ENCODE results near the gene CENPP.

CENPP gene

DNA sequence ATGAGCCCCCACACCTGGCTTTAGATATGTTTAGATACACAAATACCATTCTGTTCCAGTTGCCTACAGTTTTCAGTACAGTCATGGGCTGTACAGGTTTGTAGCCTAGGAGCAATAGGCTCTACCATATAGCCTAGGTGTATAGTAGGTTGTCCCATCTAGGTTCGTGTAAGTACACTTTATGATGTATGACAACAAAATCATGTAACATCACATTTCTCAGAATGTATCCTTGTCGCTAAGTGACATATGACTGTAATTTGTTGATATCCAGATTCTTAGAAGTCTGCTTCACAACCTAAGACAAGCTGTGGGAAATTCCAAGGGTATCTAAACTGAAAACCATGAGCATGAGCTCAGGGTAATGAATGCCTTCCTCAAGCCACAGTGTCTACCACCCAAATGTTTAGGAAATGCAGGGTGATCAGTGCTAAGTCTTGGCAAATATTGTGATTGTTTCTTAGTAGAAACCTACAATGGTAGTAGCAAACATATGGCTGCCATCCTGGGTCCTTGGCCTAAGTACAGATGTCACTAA, 201.6 kb downstream of the CENPP start:
- TF ChIP-seq FOXK2 (IDR thresholded peaks at IDR 0.05) (no peak), ELF4 (IDR thresholded peaks at IDR 0.05) (no peak), HDGF (IDR thresholded peaks at IDR 0.05; ENCODE audit: borderline replicate concordance) (no peak), CTBP1 (IDR thresholded peaks at IDR 0.05; ENCODE audit: borderline replicate concordance) (no peak), BHLHE40 (IDR thresholded peaks at IDR 0.05; ENCODE audit: borderline replicate concordance) (no peak), NFRKB (IDR thresholded peaks at IDR 0.05) (no peak), SUZ12 (IDR thresholded peaks at IDR 0.05) (no peak), FOXM1 (IDR thresholded peaks at IDR 0.05; ENCODE audit: borderline replicate concordance) (no peak), SP1 (IDR thresholded peaks at IDR 0.05) (no peak), ARNT (IDR thresholded peaks at IDR 0.05) (no peak), FOXA1 (IDR thresholded peaks at IDR 0.05) (no peak), LEF1 (IDR thresholded peaks at IDR 0.05; ENCODE audit: borderline replicate concordance) (no peak), L3MBTL2 (conservative IDR thresholded peaks at IDR 0.05) (no peak), TARDBP (IDR thresholded peaks at IDR 0.05) (no peak), ZNF384 (IDR thresholded peaks at IDR 0.05) (no peak)
- TF ChIP-seq, protein P1, sequence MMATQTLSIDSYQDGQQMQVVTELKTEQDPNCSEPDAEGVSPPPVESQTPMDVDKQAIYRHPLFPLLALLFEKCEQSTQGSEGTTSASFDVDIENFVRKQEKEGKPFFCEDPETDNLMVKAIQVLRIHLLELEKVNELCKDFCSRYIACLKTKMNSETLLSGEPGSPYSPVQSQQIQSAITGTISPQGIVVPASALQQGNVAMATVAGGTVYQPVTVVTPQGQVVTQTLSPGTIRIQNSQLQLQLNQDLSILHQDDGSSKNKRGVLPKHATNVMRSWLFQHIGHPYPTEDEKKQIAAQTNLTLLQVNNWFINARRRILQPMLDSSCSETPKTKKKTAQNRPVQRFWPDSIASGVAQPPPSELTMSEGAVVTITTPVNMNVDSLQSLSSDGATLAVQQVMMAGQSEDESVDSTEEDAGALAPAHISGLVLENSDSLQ (IDR thresholded peaks at IDR 0.05) = no peak
- DNase-seq (ENCODE audit: extremely low spot score) = no peak
- ChIA-PET POLR2A (no interaction called here), CTCF (no interaction called here)

DNA sequence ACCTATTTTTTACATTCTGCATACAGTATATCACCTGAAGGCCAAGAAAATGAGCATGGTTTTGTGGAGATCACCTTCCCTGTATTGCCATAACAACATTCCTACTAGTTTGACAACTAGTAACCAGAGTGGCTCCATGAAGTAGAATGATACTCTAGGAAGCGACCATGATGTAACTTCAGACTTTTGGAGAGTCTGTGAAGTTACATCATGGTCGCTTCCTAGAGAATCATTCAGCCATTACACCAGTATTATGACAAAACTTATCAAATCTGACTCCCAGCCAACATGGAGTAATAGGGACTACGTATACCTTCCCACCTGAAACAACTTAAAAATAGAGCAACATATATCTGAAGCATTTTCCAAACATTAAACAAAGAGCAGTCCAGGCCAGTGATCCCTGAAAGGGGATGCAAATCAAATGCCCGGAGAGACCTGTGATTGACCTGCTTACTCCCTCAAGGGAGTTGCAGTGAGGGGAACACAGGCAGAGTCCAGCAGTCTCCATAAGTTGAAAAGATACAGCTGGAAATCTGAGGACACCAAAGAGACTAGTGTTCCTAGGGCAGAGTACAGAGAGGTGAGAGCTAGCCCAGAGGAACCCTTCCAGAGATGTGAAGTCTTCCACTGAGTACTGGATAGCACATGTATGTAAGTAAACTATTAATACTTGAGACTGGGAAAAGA, 202.2 kb downstream of the CENPP start:
- CTCF ChIA-PET = no interaction called here
- POLR2A ChIA-PET = no interaction called here
- no peak for DNase-seq (ENCODE audit: extremely low spot score)
- TF ChIP-seq ELF4 (IDR thresholded peaks at IDR 0.05) (no peak), FOXK2 (IDR thresholded peaks at IDR 0.05) (no peak), SUZ12 (IDR thresholded peaks at IDR 0.05) (no peak), FOXA1 (IDR thresholded peaks at IDR 0.05) (no peak)

DNA sequence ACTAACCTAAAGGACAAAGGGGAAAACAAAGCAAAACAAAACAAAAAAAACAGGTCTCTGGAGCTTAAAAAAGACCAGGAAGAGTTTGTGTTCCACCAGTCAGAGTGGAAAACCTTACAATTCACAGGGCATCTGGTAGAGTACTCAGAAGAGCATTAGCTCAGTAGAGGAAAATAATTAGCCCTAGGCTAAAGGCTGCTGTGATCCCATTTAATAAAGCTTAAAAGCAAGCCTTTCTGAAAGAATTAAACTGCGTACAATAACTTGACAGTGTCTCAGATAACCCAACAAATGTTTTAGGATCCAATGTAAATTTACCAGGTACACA, 202.7 kb downstream of the CENPP start:
- no peak for DNase-seq (ENCODE audit: extremely low spot score)
- ChIA-PET POLR2A (no interaction called here), CTCF (no interaction called here)
- TF ChIP-seq SP1 (IDR thresholded peaks at IDR 0.05) (no peak), FOXM1 (IDR thresholded peaks at IDR 0.05; ENCODE audit: borderline replicate concordance) (no peak), NFRKB (IDR thresholded peaks at IDR 0.05) (no peak), ARNT (IDR thresholded peaks at IDR 0.05) (no peak), ZNF384 (IDR thresholded peaks at IDR 0.05) (no peak), HDGF (IDR thresholded peaks at IDR 0.05; ENCODE audit: borderline replicate concordance) (no peak), FOXK2 (IDR thresholded peaks at IDR 0.05) (no peak), FOXA1 (IDR thresholded peaks at IDR 0.05) (no peak), SUZ12 (IDR thresholded peaks at IDR 0.05) (no peak), TARDBP (IDR thresholded peaks at IDR 0.05) (no peak), LEF1 (IDR thresholded peaks at IDR 0.05; ENCODE audit: borderline replicate concordance) (no peak), ELF4 (IDR thresholded peaks at IDR 0.05) (no peak), BHLHE40 (IDR thresholded peaks at IDR 0.05; ENCODE audit: borderline replicate concordance) (no peak)
- TF ChIP-seq, protein P1 (IDR thresholded peaks at IDR 0.05) = no peak

DNA sequence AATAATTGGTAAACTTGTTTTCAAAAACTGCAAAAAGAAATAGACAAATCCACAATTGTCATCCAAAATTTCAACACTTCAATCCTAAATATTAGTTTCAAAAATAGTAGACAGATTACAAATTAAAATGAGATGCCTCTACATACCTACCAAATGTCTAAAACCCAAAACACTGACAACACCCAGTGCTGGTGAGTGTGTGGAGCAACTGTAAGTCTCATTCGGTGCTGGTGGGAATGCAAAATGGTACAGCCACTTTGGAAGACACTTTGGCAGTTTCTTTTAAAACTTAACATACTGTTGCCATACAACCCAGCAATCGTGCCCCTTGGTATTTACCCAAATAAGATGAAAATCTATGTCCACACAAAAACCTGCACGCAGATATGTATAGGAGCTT, 203.4 kb downstream of the CENPP start:
- CTCF ChIA-PET = no interaction called here
- TF ChIP-seq ELF4 (IDR thresholded peaks at IDR 0.05) = no peak
- TF ChIP-seq TARDBP (IDR thresholded peaks at IDR 0.05) = no peak
- TF ChIP-seq ZNF384 (IDR thresholded peaks at IDR 0.05) = no peak
- TF ChIP-seq HDGF (IDR thresholded peaks at IDR 0.05; ENCODE audit: borderline replicate concordance) = no peak
- no peak for TF ChIP-seq CTBP1 (IDR thresholded peaks at IDR 0.05; ENCODE audit: borderline replicate concordance)
- TF ChIP-seq SP1 (IDR thresholded peaks at IDR 0.05) = no peak
- no peak for TF ChIP-seq NFRKB (IDR thresholded peaks at IDR 0.05)
- TF ChIP-seq BHLHE40 (IDR thresholded peaks at IDR 0.05; ENCODE audit: borderline replicate concordance) = no peak
- TF ChIP-seq FOXM1 (IDR thresholded peaks at IDR 0.05; ENCODE audit: borderline replicate concordance) = no peak
- no peak for TF ChIP-seq FOXA1 (IDR thresholded peaks at IDR 0.05)
- TF ChIP-seq L3MBTL2 (conservative IDR thresholded peaks at IDR 0.05) = no peak
- no peak for TF ChIP-seq FOXK2 (IDR thresholded peaks at IDR 0.05)
- TF ChIP-seq LEF1 (IDR thresholded peaks at IDR 0.05; ENCODE audit: borderline replicate concordance) = no peak
- no peak for DNase-seq (ENCODE audit: extremely low spot score)
- POLR2A ChIA-PET = no interaction called here

DNA sequence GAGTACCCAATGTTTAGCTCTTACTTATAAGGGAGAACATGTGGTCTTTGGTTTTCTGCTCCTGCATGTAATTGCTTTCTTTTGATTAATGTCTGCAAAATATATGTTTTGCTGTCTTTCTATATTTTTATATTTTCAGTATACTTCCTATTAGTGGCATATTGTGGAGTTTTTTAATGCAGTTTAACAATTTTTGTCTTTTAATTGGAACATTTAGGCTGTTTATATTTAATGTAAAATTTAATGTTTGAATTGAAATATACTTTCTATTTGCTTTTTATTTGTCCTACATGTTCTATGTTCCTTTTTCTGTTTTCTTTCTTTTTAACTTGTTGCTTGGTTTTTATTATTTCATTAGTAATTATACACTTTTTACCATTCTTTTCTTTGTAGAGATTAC, 205.1 kb downstream of the CENPP start:
- DNase-seq (ENCODE audit: extremely low spot score) = no peak
- TF ChIP-seq FOXM1 (IDR thresholded peaks at IDR 0.05; ENCODE audit: borderline replicate concordance) = no peak
- TF ChIP-seq SP1 (IDR thresholded peaks at IDR 0.05) = no peak
- no peak for TF ChIP-seq ARNT (IDR thresholded peaks at IDR 0.05)
- TF ChIP-seq NFRKB (IDR thresholded peaks at IDR 0.05) = no peak
- ChIA-PET POLR2A (no interaction called here), CTCF (no interaction called here)

DNA sequence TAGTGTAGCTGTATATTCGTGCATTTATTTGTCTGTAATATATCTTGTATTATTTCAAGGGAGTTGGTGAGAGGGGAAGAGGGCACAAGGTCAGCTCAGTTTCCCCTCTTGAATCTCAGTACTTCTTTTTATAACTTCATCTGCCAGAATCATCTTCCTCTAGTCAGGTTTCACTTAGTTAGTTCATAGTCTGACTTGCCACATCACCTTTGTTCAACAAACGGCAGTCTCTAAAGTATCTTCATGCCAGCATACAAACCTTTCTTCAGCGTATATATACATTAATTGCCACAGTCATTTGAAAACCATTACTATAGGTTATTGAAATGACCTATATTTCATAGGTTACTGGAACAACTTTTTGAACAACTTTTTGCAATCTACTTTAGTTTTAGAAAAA, 208.5 kb downstream of the CENPP start:
- no peak for DNase-seq (ENCODE audit: extremely low spot score)
- CTCF ChIA-PET = no interaction called here
- no peak for TF ChIP-seq NFRKB (IDR thresholded peaks at IDR 0.05)
- no peak for TF ChIP-seq TARDBP (IDR thresholded peaks at IDR 0.05)
- no peak for TF ChIP-seq ELF4 (IDR thresholded peaks at IDR 0.05)
- TF ChIP-seq SP1 (IDR thresholded peaks at IDR 0.05) = no peak
- TF ChIP-seq L3MBTL2 (conservative IDR thresholded peaks at IDR 0.05) = no peak
- no peak for TF ChIP-seq BHLHE40 (IDR thresholded peaks at IDR 0.05; ENCODE audit: borderline replicate concordance)
- TF ChIP-seq HDGF (IDR thresholded peaks at IDR 0.05; ENCODE audit: borderline replicate concordance) = no peak
- TF ChIP-seq FOXK2 (IDR thresholded peaks at IDR 0.05) = no peak
- TF ChIP-seq ZNF384 (IDR thresholded peaks at IDR 0.05) = no peak
- POLR2A ChIA-PET = no interaction called here

DNA sequence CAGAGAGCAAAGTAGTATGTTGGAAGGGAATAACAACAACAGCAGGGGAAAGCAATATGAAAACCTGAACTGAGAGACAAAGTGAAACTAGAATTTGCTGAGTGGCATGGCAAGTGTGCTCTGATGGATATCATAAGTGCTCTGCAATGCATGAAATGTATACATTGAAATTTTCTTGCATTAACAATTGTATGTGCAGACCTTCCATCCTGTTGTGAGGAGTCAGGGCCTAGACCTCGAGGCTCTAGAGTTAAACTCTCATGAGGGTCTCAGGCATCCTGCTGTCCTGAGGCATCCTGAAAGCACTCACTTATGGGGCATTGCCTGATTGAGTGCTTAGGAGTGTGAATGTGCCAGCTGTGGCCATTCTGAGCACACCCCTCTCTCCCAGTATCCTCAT, 208.9 kb downstream of the CENPP start:
- TF ChIP-seq FOXK2 (IDR thresholded peaks at IDR 0.05) = no peak
- no peak for TF ChIP-seq ZNF384 (IDR thresholded peaks at IDR 0.05)
- no peak for TF ChIP-seq FOXM1 (IDR thresholded peaks at IDR 0.05; ENCODE audit: borderline replicate concordance)
- no peak for TF ChIP-seq ELF4 (IDR thresholded peaks at IDR 0.05)
- no peak for TF ChIP-seq L3MBTL2 (conservative IDR thresholded peaks at IDR 0.05)
- no peak for TF ChIP-seq SP1 (IDR thresholded peaks at IDR 0.05)
- no peak for TF ChIP-seq CTBP1 (IDR thresholded peaks at IDR 0.05; ENCODE audit: borderline replicate concordance)
- ChIA-PET POLR2A (no interaction called here), CTCF (no interaction called here)
- no peak for DNase-seq (ENCODE audit: extremely low spot score)
